HG03457 (cell line): ENCODE measurements around the gene OR2L3.
"Not testable (repeated sequence)": the region's sequence is repeated elsewhere in the genome, so short reads cannot be mapped to it uniquely, and the experiment has no call there.

Source experiments
- ATAC-seq: cut with Tn5 transposase; IDR thresholded peaks from one replicate; pipeline ENCODE4 v1.9.1; 2021; ENCODE audit warnings: moderate number of reproducible peaks; ENCODE audit not compliant: unreplicated experiment

OR2L3 gene, protein sequence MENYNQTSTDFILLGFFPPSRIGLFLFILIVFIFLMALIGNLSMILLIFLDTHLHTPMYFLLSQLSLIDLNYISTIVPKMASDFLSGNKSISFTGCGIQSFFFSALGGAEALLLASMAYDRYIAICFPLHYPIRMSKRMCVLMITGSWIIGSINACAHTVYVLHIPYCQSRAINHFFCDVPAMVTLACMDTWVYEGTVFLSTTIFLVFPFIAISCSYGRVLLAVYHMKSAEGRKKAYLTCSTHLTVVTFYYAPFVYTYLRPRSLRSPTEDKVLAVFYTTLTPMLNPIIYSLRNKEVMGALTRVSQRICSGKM

GRCh38 chr1:248046536-248046935 is at the start of gene OR2L3:
Gene OR2L3, plus strand, starts transcription at chr1:248046836. Its CDS starts 13,846 bp downstream, at chr1:248060682.
- ATAC-seq, result no peak

GRCh38 chr1:247998811-247999210 is 47.8 kb upstream of the OR2L3 start:
- no peak for ATAC-seq

DNA sequence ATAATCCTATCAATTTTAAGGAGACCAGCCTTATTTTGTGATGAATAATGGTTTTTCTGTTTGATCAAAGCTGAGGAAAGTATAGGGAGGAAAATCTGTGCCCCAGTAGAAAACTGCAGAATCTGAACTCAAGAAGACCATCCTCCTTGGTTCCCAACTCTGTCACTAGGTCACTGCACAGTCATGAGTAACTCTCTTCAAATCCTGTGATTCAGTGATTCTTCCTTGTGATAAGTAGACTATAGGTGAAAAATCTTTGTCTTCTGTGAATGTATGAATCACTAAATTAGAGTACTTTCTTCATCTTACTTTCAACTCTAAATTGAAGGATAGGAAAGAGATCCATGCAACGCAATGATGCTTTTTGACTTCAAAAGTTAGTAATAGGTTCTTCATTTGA is 46.5 kb upstream of the OR2L3 start:
- no peak for ATAC-seq

- no peak for ATAC-seq
Measured at GRCh38 chr1:248007778-248008177, 38.9 kb upstream of the OR2L3 start.

DNA sequence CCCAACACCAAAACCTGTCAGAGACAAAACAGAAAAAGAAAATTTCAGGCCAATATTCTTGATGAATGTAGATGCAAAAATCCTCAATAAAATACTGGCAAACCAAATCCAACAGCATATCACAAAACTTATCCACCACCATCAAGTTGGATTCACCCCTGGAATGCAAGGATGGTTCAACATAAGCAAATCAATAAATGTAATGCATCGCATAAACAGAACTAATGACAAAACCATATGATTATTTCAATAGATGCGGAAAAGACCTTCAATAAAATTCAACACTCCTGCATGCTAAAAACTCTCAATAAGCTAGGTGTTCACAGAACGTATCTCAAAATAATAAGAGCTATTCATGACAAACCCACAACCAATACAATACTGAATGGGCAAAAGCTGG is 37.0 kb upstream of the OR2L3 start:
- no peak for ATAC-seq

GRCh38 chr1:248013229-248013710 is 33.4 kb upstream of the OR2L3 start, which contains the start of gene OR2L5:
Gene OR2L5, plus strand, starts transcription at chr1:248013660. Its CDS starts 8,288 bp downstream, at chr1:248021948.
- no peak for ATAC-seq

DNA sequence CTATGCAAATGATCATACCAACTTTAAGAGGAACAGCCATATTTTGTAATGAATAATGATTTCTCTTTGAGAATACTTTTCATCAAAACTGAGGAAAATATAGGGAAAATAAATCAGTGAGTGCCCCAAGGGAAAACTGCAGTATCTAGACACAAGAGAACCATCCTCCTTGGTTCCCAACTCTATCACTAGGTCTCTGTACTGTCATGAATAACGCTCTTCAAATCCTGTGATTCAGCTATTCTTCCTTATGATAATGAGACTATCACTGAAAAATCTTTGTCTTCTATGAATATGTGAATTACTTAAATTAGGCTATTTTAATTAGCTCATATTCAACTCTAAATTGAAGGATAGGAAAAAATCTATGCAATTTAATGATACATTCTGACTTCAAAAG is 30.8 kb upstream of the OR2L3 start:
- ATAC-seq, result no peak

DNA sequence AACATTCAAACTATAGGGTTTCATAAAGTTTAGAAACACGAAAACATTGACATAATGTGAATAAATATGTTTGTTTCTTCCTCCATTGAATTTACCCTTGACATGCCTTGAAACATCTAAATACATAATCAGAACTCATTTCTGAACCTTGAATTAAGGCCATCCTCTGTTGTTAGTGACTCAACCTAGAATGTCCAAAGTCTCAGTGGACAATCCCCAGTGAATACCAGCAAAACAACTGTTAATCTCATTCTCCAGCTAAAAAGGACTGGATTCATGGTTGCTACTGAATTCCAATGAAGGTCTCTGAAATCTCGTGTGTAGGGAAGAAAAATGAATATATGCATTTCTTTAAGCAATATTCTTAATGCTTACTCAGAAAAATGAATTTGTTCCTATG is 16.9 kb upstream of the OR2L3 start, which contains the start of gene OR2L2:
Gene OR2L2 (plus strand): TSS at position 301 of the 400 bp plus-strand sequence. CDS start 8,198 bp downstream, outside the sequence.
- ATAC-seq, result no peak

DNA sequence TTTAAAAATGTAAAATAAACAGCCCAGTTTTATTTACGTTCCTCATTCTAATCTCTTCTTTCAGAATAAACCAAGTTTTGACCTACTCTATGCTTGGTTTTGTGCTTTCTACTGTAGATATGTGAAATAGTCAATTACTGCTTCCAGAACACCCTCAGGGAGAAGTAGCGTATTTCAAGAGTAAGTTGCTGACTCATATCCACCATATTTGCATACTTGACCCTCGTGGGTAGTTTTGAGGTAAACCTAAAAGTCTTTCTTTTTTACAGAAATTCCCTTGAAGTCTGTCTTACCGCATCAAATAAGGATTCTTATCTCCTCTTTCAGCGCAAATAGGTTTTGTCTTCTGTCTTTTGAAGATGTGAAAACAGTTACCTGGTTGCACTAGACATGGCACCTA is 1.4 kb upstream of the OR2L3 start:
- ATAC-seq, result no peak

DNA sequence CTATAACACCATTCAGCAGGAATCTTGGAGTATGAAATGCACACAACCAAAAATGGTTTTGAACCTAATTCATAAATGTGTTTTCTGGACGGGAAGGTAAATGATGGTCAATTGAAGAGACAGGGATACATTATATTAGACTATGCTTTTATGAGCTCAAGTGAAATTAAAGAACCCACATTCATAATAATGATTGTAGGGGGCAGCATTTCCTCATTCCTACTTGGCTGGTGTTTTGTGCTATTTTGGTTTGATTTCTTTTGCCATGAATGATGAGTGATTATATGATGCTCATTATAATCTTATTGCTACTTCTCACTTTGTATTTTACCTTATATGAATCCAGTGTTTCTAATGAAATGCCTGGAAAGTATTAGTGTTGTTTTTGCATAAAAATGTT is 372 bp downstream of the OR2L3 start:
- no peak for ATAC-seq

DNA sequence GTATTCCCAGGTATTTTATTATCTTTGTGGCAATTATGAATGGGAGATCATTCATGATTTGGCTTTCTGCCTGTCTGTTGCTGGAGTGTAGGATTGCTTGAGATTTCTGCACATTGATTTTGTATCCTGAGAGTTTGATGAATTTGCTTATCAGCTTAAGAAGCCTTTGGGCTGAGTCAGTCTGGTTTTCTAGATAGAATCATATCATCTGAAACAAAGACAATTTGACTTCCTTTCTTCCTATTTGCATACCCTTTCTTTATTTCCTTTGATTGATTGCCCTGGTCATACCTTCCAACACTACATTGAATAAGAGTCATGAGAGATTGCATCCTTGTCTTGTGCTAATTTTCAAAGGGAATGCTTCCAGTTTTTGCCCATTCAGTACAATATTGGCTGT is 8.0 kb downstream of the OR2L3 start:
- no peak for ATAC-seq

GRCh38 chr1:248055261-248055660 is 8.6 kb downstream of the OR2L3 start:
- ATAC-seq, result no peak

GRCh38 chr1:248065071-248065470 is 18.4 kb downstream of the OR2L3 start:
- ATAC-seq, result no peak

DNA sequence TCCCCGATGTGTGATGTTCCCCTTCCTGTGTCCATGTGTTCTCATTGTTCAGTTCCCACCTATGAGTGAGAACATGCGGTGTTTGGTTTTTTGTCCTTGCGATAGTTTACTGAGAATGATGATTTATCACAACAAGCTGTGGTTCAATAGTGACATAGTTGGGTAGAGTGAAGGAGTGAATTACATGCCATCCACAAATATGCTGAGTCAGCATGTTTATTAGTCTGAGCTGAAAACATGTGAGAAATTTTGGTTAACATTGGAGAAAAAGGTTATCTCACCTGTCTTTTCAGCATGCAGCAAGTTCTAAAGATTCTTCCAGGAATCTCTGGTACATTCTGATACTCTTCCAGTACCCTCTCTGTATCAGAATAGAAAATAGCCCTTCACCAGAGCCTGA is 19.0 kb downstream of the OR2L3 start:
- no peak for ATAC-seq

DNA sequence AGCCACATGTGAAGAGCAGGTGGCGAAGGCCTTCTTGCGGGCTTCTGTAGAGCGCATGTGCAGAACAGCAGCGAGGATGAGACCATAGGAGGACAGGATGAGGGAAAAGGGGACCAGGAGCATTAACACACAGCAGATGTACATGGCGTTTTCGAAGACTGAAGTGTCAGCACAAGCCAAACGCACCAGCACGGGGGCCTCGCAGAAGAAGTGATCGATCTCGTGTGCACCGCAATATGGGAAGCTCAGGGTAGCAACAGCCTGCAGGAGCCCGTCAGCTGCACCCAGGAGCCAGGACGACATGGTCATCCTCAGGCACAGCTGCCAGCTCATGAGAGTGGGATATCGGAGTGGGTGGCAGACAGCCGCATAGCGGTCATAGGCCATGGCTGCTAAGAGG is 37.2 kb downstream of the OR2L3 start:
- ATAC-seq, result not testable (repeated sequence)

DNA sequence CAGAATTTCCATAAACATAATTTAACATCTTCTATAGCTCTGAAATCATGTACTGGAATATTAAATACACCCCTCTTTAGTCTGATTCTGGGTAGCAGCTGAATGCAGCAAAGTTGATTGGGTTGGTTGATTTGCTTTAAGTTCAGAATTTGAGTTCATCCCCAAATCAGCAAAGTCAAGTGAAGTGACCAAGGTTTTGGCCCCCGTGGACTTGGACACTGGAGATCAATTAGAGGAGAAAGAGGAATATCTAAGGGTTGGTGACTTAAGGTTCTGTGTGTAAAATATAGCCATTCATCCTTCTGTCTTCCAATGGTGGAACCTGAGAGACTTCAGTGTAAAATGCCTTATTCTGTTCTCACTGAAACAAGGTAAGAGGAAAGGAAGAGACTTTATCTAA is 48.2 kb downstream of the OR2L3 start, which contains the start of gene OR2L13:
Gene OR2L13 (plus strand): TSS at position 301 of the 400 bp plus-strand sequence. CDS start 4,192 bp downstream, outside the sequence.
- no peak for ATAC-seq

DNA sequence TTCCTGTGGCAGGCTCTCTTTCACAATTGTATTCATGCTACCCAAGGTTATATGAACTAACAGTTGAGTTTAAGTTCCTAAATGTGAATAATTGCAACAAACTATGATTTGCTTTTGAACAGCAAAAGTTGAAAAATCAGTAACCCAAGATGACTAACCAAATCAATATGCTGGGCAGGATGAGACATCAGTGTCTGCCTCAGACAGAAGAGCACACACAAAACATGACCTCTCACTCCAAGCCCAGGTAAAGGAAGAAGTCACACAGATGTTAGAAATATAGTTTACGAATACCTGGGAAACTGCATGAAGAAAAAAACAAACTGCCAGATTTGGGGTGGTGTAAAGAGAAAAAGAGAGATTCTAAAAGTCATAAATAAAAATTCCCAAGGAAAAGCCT is 51.9 kb downstream of the OR2L3 start:
- no peak for ATAC-seq

- no peak for ATAC-seq
Measured at GRCh38 chr1:248102847-248103246, 56.2 kb downstream of the OR2L3 start.

GRCh38 chr1:248111157-248111556 is 64.5 kb downstream of the OR2L3 start:
- ATAC-seq, result no peak
